ENCODE results near the gene TTC39B. TPM values are rescaled to one million over a fixed set of nuclear protein-coding genes. Genes with fewer than 3 reads are reported as not detected.

The TTC39B gene
- polyA plus RNA-seq, 1 experiment, result 11.4 TPM

GRCh38 chr9:15219546-15219945 is 87.5 kb downstream of the TTC39B start:
- DNase-seq (ENCODE audit: low read depth, low spot score), result no peak
- ChIA-PET POLR2A (no interaction called here), CTCF (interaction anchor here (1.0 to 3.2 kb wide), 4 partner anchors 7 to 12 kb away, joined by 4 to 22 read pairs (median 6); no protein-coding TSS in a partner anchor)
- Histone ChIP-seq H3K27me3 (ENCODE audit: control insufficient read depth, insufficient read depth, low read length) (no peaks in the 10 kb centered on the region), H3K9me3 (ENCODE audit: control insufficient read depth, insufficient read depth, low read length) (no peaks in the 10 kb centered on the region), H3K4me3 (ENCODE audit: low read depth, low read length) (no peak overlapping the region), H3K27ac (ENCODE audit: low read depth, low read length) (no peak overlapping the region)
- TF ChIP-seq CTCF (IDR thresholded peaks at IDR 0.05; ENCODE audit: low read depth, low read length), result no peak

- ChIA-PET POLR2A (interaction anchor here (0.6 kb wide), 1 partner anchor 1116 kb away, joined by 3 read pairs; no protein-coding TSS in a partner anchor), CTCF (interaction anchor here (1.4 to 1.5 kb wide), 2 partner anchors 8 to 13 kb away, joined by 4 to 7 read pairs; no protein-coding TSS in a partner anchor)
- Histone ChIP-seq H3K27me3 (ENCODE audit: control insufficient read depth, insufficient read depth, low read length) (no peaks in the 10 kb centered on the region), H3K9me3 (ENCODE audit: control insufficient read depth, insufficient read depth, low read length) (no peaks in the 10 kb centered on the region), H3K27ac (ENCODE audit: low read depth, low read length) (no peak overlapping the region), H3K4me3 (ENCODE audit: low read depth, low read length) (no peak overlapping the region)
- no peak for DNase-seq (ENCODE audit: low read depth, low spot score)
- no peak for TF ChIP-seq CTCF (IDR thresholded peaks at IDR 0.05; ENCODE audit: low read depth, low read length)
These were observed 88.0 kb downstream of the TTC39B start for GRCh38 chr9:15218994-15219393.

- Histone ChIP-seq H3K9me3 (ENCODE audit: control insufficient read depth, insufficient read depth, low read length) (no peaks in the 10 kb centered on the region), H3K4me3 (ENCODE audit: low read depth, low read length) (no peak overlapping the region), H3K27ac (ENCODE audit: low read depth, low read length) (no peak overlapping the region), H3K27me3 (ENCODE audit: control insufficient read depth, insufficient read depth, low read length) (no peaks in the 10 kb centered on the region)
- POLR2A ChIA-PET, result interaction anchor here (1.2 kb wide), 1 partner anchor 202 kb away, joined by 7 read pairs; no protein-coding TSS in a partner anchor
- no peak for DNase-seq (ENCODE audit: low read depth, low spot score)
- TF ChIP-seq CTCF (IDR thresholded peaks at IDR 0.05; ENCODE audit: low read depth, low read length), result no peak
- CTCF ChIA-PET, result interaction anchor here (0.6 to 2.6 kb wide), 9 partner anchors 8 to 255 kb away, joined by 3 to 22 read pairs (median 5); partner anchors contain the start of genes SNAPC3 and TTC39B
These were observed 93.8 kb downstream of the TTC39B start for GRCh38 chr9:15213249-15213648.

- CTCF ChIA-PET, result interaction anchor here (0.6 to 2.6 kb wide), 33 partner anchors 9 to 396 kb away, joined by 3 to 22 read pairs (median 4); partner anchors contain the start of genes SNAPC3 and TTC39B
These were observed 95.1 kb downstream of the TTC39B start for GRCh38 chr9:15211815-15212495.

More at GRCh38 chr9:15211815-15212495, 95.1 kb downstream of the TTC39B start:
- POLR2A ChIA-PET, result interaction anchor here (0.6 to 1.2 kb wide), 2 partner anchors 48 to 204 kb away, joined by 4 to 7 read pairs; no protein-coding TSS in a partner anchor
- no peak overlapping the region for H3K27ac ChIP-seq (ENCODE audit: low read depth, low read length)
- TF ChIP-seq CTCF (IDR thresholded peaks at IDR 0.05; ENCODE audit: low read depth, low read length), result no peak
- no peaks in the 10 kb centered on the region for H3K9me3 ChIP-seq (ENCODE audit: control insufficient read depth, insufficient read depth, low read length)
- H3K27me3 ChIP-seq (ENCODE audit: control insufficient read depth, insufficient read depth, low read length), result no peaks in the 10 kb centered on the region
- no peak overlapping the region for H3K4me3 ChIP-seq (ENCODE audit: low read depth, low read length)
- DNase-seq (ENCODE audit: low read depth, low spot score), result no peak
